Stomach (tissue), 9 donors: ENCODE measurements around the gene REC114. TPM values are rescaled to one million over a fixed set of nuclear protein-coding genes. Genes with fewer than 3 reads are reported as not detected.
"Not testable (repeated sequence)": the region's sequence is repeated elsewhere in the genome, so short reads cannot be mapped to it uniquely, and the experiment has no call there.

Source experiments
- DNase-seq, 2 donors: peaks; one replicate each; pipeline versions ENCODE4 v3.0.0 to v3.0.0-alpha.2; 2013 to 2019
- H3K27ac ChIP-seq, 5 donors: fragments of 200-600 bp in 4 of 5; sonication (generic) in 4 of 5; one replicate each; pipeline ENCODE4 v1.5.1; 2013 to 2019; ENCODE audit warnings: mild to moderate bottlenecking in 1 of 5, moderate library complexity in 1 of 5
- H3K27me3 ChIP-seq, 3 donors: fragments of 200-600 bp; sonication (generic); one replicate each; pipeline ENCODE4 v1.5.1; 2017 to 2019; ENCODE audit warnings: mixed run types in 1 of 3
- H3K36me3 ChIP-seq, 4 donors: fragments of 200-600 bp; sonication (generic); 1 replicate in 3 of 4; 2 replicates in 1 of 4; pipeline ENCODE4 v1.5.1; 2016 to 2019
- H3K4me1 ChIP-seq, 4 donors: fragments of 200-600 bp; sonication (generic); one replicate each; pipeline ENCODE4 v1.5.1; 2016 to 2019
- H3K4me3 ChIP-seq, 4 donors: fragments of 200-600 bp; sonication (generic) in 3 of 4; one replicate each; pipeline ENCODE4 v1.5.1; 2016 to 2019; ENCODE audit warnings: mild to moderate bottlenecking in 1 of 4
- H3K9me3 ChIP-seq, 4 donors: fragments of 200-600 bp; sonication (generic); one replicate each; pipeline ENCODE4 v1.5.1; 2016 to 2019
- EP300 ChIP-seq: sonication (generic); formaldehyde crosslinking; IDR thresholded peaks from one replicate; pipeline ENCODE4 v1.6.1; 2017; ENCODE audit warnings: antibody characterized with exemption
- POLR2A ChIP-seq, 4 donors: fragments of 450-650 bp; IDR thresholded peaks; one replicate each; pipeline ENCODE4 v1.6.1; 2016; ENCODE audit warnings: antibody characterized with exemption in 4 of 4, control low read depth in 2 of 4, mild to moderate bottlenecking in 1 of 4, moderate library complexity in 1 of 4
- POLR2AphosphoS5 ChIP-seq, 3 donors: sonication (generic); formaldehyde crosslinking; IDR thresholded peaks; one replicate each; pipeline ENCODE4 v1.6.1; 2016; ENCODE audit warnings: antibody characterized with exemption in 3 of 3
- WGBS, 5 donors: extraction: QIAGEN DNeasy Blood & Tissue Kit in 3 of 5; methylation state at CpG; one replicate each; pipeline versions ENCODE4 v1.1.5 to v1.1.7; 2013 to 2018; 5-methylcytosine and 5-hydroxymethylcytosine counted together
- intact Hi-C: fragments of 100-400 bp; cut with DNase I; formaldehyde crosslinking; loops from one replicate; pipeline ENCODE4 v1.15.1; 2023; ENCODE audit warnings: low total_unique reads
- polyA plus RNA-seq, 3 donors: library from polyadenylated mRNA; stranded (reverse); fragments of 200-250 nt; gene quantifications; one replicate each; pipeline ENCODE4 v1.2.3, GENCODE V29; 2013
- total RNA-seq, 5 donors: library from RNA; depleted of rRNA; stranded (reverse); fragments of >200 nt; gene quantifications; one replicate each; pipeline versions ENCODE4 v1.1.0 to v1.2.3, GENCODE V29; 2014 to 2016
- TF ChIP-seq, protein P1 (sequence below), 7 experiments: fragments of 450-650 bp in 4 of 7; fragments of 200-600 bp in 3 of 7; sonication (generic) in 3 of 7; IDR thresholded peaks; one replicate each; pipeline ENCODE4 v1.5.1; 2016 to 2019; ENCODE audit warnings: antibody characterized with exemption in 7 of 7, control low read depth in 2 of 7, mild to moderate bottlenecking in 1 of 7
- donor health status: healthy with polysubstance abuse.
- donor health status: Bipolar disorder and iron deficiency.
- donor health status: healthy.

The REC114 gene
- total and polyA plus RNA-seq, 8 donors: not detected

DNA sequence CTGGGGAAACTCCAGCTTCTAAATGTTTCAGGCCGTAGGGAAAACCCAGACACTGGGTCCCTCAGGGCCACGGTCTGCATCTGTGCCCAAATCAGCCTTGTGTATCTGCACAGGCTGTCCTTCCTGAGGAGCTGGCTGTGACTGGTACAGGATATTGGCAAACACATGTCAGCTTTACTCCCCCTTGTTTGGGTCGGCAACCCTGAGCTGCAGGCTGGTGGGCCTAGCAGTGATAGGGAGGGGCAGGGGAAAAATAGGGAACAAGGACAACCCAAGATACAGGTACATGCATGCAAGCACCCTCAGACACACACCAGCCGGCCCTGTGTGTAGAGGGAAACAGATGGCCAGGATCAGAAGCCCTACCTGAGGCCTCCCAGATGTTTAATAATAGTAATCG, 45.5 kb upstream of the REC114 start:
- no peak overlapping the region for H3K4me3 ChIP-seq
- H3K9me3 ChIP-seq: no peaks in the 10 kb centered on the region
- no peak overlapping the region for H3K27ac ChIP-seq
- intact Hi-C loops: no loop called here
- H3K27me3 ChIP-seq: peaks cover 0 to 36% (median 4%) of the 10 kb centered on the region in 3 donors
- H3K4me1 ChIP-seq: no peaks in the 10 kb centered on the region
- no peak for DNase-seq
- 49 to 66% (median 58%) methylated on average over 4 to 5 of the region's 5 CpGs for WGBS, 5 donors
- TF ChIP-seq, protein P1, sequence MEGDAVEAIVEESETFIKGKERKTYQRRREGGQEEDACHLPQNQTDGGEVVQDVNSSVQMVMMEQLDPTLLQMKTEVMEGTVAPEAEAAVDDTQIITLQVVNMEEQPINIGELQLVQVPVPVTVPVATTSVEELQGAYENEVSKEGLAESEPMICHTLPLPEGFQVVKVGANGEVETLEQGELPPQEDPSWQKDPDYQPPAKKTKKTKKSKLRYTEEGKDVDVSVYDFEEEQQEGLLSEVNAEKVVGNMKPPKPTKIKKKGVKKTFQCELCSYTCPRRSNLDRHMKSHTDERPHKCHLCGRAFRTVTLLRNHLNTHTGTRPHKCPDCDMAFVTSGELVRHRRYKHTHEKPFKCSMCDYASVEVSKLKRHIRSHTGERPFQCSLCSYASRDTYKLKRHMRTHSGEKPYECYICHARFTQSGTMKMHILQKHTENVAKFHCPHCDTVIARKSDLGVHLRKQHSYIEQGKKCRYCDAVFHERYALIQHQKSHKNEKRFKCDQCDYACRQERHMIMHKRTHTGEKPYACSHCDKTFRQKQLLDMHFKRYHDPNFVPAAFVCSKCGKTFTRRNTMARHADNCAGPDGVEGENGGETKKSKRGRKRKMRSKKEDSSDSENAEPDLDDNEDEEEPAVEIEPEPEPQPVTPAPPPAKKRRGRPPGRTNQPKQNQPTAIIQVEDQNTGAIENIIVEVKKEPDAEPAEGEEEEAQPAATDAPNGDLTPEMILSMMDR (IDR thresholded peaks at IDR 0.05): no peak
- TF ChIP-seq POLR2AphosphoS5 (IDR thresholded peaks at IDR 0.05): no peak
- no peak for TF ChIP-seq POLR2A (IDR thresholded peaks at IDR 0.05)
- TF ChIP-seq EP300: no peak
- no peaks in the 10 kb centered on the region for H3K36me3 ChIP-seq

DNA sequence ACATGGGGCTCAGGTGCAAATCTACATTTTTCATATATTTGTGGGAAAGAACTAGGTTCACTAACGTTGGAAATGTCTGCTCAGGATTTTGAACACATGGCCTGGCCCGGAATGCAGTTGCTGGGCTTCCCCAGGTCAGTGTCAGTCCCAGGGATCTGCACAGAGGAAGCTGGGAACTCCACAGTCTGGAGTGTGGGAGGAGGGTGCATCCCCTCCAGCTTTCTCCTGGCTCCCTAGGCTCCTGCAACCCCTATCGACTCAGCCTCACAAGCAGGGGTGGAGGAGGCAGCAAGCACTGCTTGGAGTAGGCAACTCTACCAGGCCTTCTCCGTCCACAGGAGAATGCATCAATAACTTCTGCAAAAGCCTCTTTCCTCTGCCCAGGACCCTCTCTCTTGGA, 44.1 kb upstream of the REC114 start:
- intact Hi-C loops: no loop called here
- no peak for DNase-seq
- Histone ChIP-seq H3K4me3 (no peak overlapping the region), H3K4me1 (no peaks in the 10 kb centered on the region), H3K27me3 (peaks cover 0 to 26% (median 2%) of the 10 kb centered on the region in 3 donors), H3K36me3 (no peaks in the 10 kb centered on the region), H3K27ac (no peak overlapping the region), H3K9me3 (no peaks in the 10 kb centered on the region)
- TF ChIP-seq, protein P1 (IDR thresholded peaks at IDR 0.05): no peak
- TF ChIP-seq POLR2A (IDR thresholded peaks at IDR 0.05): no peak
- no peak for TF ChIP-seq EP300
- TF ChIP-seq POLR2AphosphoS5 (IDR thresholded peaks at IDR 0.05): no peak
- WGBS, 5 donors: 78 to 90% (median 82%) methylated on average over 4 of the region's 4 CpGs

DNA sequence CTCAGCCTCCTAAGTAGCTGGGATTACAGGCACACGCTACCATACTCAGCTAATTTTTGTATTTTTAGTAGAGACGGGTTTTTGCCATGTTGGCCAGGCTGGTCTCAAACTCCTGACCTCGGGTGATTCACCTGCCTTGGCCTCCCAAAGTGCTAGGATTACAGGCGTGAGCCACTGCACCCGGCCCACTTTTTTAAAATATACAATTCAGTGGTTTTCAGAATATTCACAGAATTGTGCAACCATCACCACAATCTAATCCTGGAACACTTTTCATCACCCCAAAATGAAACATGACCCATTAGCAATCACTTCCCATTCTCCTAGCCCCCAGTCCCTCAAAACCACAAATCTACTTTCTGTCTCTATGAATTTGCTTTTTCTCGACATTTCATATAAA, 42.7 kb upstream of the REC114 start:
- intact Hi-C loops, H3K4me3 ChIP-seq, DNase-seq, H3K9me3 ChIP-seq, H3K36me3 ChIP-seq, H3K4me1 ChIP-seq, H3K27ac ChIP-seq: not testable (repeated sequence)
- WGBS, 5 donors: 75 to 81% (median 78%) methylated on average over 6 of the region's 6 CpGs
- peaks cover 0 to 17% (median 0%) of the 10 kb centered on the region in 3 donors for H3K27me3 ChIP-seq

DNA sequence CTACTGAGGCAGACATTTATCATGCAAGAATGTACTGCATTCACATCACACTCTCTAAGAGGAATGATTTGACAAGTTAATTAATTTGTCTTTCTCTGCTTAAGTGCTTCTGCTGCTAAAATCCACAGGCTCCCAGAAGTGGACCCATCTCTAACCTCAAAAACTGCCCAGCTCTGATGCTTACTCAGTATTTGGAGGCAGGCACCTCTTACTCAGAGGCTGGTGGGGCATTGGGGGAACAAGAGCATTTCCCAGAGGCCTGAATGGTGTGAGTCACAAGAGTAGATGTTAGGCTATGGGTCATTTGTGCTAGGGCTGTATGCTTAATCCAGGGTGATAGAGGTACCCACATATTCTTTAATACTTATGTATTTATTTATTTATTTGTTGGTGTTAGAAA, 39.8 kb upstream of the REC114 start:
- intact Hi-C loops: no loop called here
- H3K4me1 ChIP-seq: no peaks in the 10 kb centered on the region
- H3K36me3 ChIP-seq: no peaks in the 10 kb centered on the region
- no peaks in the 10 kb centered on the region for H3K9me3 ChIP-seq
- TF ChIP-seq POLR2AphosphoS5 (IDR thresholded peaks at IDR 0.05): no peak
- no peak for TF ChIP-seq POLR2A (IDR thresholded peaks at IDR 0.05)
- TF ChIP-seq EP300: no peak
- TF ChIP-seq, protein P1 (IDR thresholded peaks at IDR 0.05): no peak
- H3K4me3 ChIP-seq: no peak overlapping the region
- H3K27ac ChIP-seq: no peak overlapping the region
- H3K27me3 ChIP-seq: peaks cover 0 to 20% (median 0%) of the 10 kb centered on the region in 3 donors
- no peak for DNase-seq

DNA sequence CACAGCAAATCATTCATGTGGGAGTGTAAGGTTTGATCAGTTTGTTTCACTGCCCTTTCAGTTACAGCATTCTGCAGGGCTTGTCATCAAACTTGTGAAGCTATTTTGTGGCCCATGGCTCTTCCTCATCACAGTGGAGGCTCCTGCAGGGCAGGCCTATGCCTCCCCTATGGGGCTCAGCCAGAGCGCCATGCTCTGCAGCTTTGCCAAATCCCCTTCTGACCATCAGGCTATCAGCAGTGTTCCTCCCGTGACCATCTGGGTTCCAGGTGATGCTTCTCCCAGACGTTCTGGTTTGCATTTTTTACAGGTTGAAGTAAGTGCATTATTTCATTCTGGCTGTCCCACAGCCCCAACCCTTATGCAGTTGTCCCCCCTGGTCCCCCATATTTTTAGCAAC, 28.1 kb upstream of the REC114 start:
- peaks cover 0 to 15% (median 0%) of the 10 kb centered on the region in 3 donors for H3K27me3 ChIP-seq
- TF ChIP-seq POLR2A (IDR thresholded peaks at IDR 0.05): no peak
- TF ChIP-seq EP300: no peak
- 71 to 85% (median 75%) methylated on average over 3 of the region's 3 CpGs for WGBS, 5 donors
- no peaks in the 10 kb centered on the region for H3K36me3 ChIP-seq
- H3K4me1 ChIP-seq: no peaks in the 10 kb centered on the region
- no peaks in the 10 kb centered on the region for H3K9me3 ChIP-seq
- H3K4me3 ChIP-seq: no peak overlapping the region
- intact Hi-C loops: no loop called here
- DNase-seq: no peak
- H3K27ac ChIP-seq: no peak overlapping the region
